Left lobe of liver (tissue), 1 donor: ENCODE results near the gene ZMYND11. TPM values are rescaled to one million over a fixed set of nuclear protein-coding genes. Genes with fewer than 3 reads are reported as not detected.

ENCODE experiments used
- total RNA-seq: library from RNA; stranded (reverse); gene quantifications from one replicate; pipeline ENCODE4 v1.2.1, GENCODE V29; 2021
- donor health status: DM: no; HTN: yes; CAD: no.

The ZMYND11 gene
- total RNA-seq, 1 donor from 2014 or later, result 24.3 TPM

Other genes starting within 250 kb of the ZMYND11 start
- not detected for gene TUBB8, start 86.2 kb upstream of the ZMYND11 start, total RNA-seq